DND-41 (cell line): Measurements from ENCODE around the gene IL22RA1.

Experiments
- EZH2 ChIP-seq: IDR thresholded peaks from 3 replicates; pipeline ENCODE4 v1.6.1; 2012; ENCODE audit warnings: borderline replicate concordance, low read depth, mild to moderate bottlenecking, moderate library complexity, low read length, inconsistent platforms; ENCODE audit not compliant: severe bottlenecking
- TF ChIP-seq, protein P1 (sequence below): IDR thresholded peaks from 2 replicates; pipeline ENCODE4 v1.5.1; 2012; ENCODE audit warnings: borderline replicate concordance, low read length, moderate library complexity, mild to moderate bottlenecking; ENCODE audit not compliant: poor library complexity, severe bottlenecking; ENCODE audit errors: extremely low read depth

DNA sequence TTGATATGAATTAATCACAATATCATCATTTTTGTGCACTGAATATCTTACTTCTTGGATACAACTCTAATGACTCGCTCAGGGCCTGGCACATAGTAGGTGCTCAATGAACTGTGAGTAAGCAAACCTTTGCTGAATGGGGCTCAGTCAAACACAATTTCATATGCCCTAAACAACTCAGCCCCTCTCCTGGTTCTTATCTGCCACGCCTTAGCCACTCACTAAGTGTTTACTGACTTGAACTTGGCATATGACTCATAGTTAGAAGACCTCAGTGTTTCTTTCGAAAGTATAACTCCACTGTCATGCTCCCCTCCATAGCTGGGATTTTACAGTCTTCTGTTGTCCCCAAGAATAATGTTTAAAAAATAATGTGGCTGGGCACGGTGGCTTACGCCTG lies 48.9 kb upstream of the IL22RA1 start:
- TF ChIP-seq, protein P1, sequence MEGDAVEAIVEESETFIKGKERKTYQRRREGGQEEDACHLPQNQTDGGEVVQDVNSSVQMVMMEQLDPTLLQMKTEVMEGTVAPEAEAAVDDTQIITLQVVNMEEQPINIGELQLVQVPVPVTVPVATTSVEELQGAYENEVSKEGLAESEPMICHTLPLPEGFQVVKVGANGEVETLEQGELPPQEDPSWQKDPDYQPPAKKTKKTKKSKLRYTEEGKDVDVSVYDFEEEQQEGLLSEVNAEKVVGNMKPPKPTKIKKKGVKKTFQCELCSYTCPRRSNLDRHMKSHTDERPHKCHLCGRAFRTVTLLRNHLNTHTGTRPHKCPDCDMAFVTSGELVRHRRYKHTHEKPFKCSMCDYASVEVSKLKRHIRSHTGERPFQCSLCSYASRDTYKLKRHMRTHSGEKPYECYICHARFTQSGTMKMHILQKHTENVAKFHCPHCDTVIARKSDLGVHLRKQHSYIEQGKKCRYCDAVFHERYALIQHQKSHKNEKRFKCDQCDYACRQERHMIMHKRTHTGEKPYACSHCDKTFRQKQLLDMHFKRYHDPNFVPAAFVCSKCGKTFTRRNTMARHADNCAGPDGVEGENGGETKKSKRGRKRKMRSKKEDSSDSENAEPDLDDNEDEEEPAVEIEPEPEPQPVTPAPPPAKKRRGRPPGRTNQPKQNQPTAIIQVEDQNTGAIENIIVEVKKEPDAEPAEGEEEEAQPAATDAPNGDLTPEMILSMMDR = no peak
- TF ChIP-seq EZH2 = no peak
